ENCODE data around the gene SERPINB10.

- TF ChIP-seq POLR2AphosphoS5 (IDR thresholded peaks at IDR 0.05; ENCODE audit: low read depth, low read length) (no peak), POLR2A (IDR thresholded peaks at IDR 0.05; ENCODE audit: low read depth, low read length) (no peak)
These were observed 18.1 kb upstream of the SERPINB10 start for GRCh38 chr18:63889626-63890025.

All from GM12891 (cell line).